Calu3 (cell line): ENCODE data around the gene EPYC. TPM values are rescaled to one million over a fixed set of nuclear protein-coding genes. Genes with fewer than 3 reads are reported as not detected.

ENCODE experiments used
- BruUV-seq: library from RNA; stranded (reverse); fragments of 400-500 nt; replicated peaks from 2 replicates; lab custom pipeline; 2021; lab: Mats Ljungman, UMichigan
- CTCF ChIA-PET: fragments of 300-600 bp; sonication (Branson Sonifier 250); formaldehyde crosslinking; loops from one replicate; lab custom pipeline; 2022; ENCODE audit warnings: antibody characterized with exemption; lab: Charles Lee
- DNase-seq: peaks from one replicate; pipeline ENCODE4 v3.0.0; 2022
- H3K27ac Mint-ChIP-seq: one replicate; pipeline ENCODE4 v1.8.0; 2022; ENCODE audit warnings: mixed read lengths; ENCODE audit not compliant: unreplicated experiment
- H3K27me3 Mint-ChIP-seq: one replicate; pipeline ENCODE4 v1.8.0; 2022; ENCODE audit warnings: mixed read lengths; ENCODE audit not compliant: unreplicated experiment
- H3K36me3 Mint-ChIP-seq: one replicate; pipeline ENCODE4 v1.8.0; 2022; ENCODE audit warnings: mild to moderate bottlenecking, moderate library complexity, mixed read lengths; ENCODE audit not compliant: insufficient read depth, unreplicated experiment
- H3K4me1 Mint-ChIP-seq: one replicate; pipeline ENCODE4 v1.8.0; 2022; ENCODE audit warnings: mild to moderate bottlenecking, low read depth, mixed read lengths; ENCODE audit not compliant: unreplicated experiment
- H3K4me3 Mint-ChIP-seq: one replicate; pipeline ENCODE4 v1.8.0; 2022; ENCODE audit warnings: mild to moderate bottlenecking, low read depth, moderate library complexity, mixed read lengths; ENCODE audit not compliant: unreplicated experiment
- H3K9me3 Mint-ChIP-seq: one replicate; pipeline ENCODE4 v1.8.0; 2022; ENCODE audit warnings: low read depth, mixed read lengths; ENCODE audit not compliant: unreplicated experiment
- CTCF ChIP-seq: fragments of 200-600 bp; IDR thresholded peaks from one replicate; pipeline ENCODE4 v1.8.0; 2022; ENCODE audit warnings: antibody characterized with exemption; ENCODE audit not compliant: unreplicated experiment
- intact Hi-C: fragments of 100-400 bp; cut with micrococcal nuclease; formaldehyde crosslinking; loops from one replicate; pipeline ENCODE4 v1.10.0; 2022; ENCODE audit not compliant: unreplicated experiment
- total RNA-seq: library from RNA; stranded (reverse); gene quantifications from 2 replicates; pipeline ENCODE4 v1.2.3, GENCODE V29; 2022

The EPYC gene
- total RNA-seq, 1 experiment from 2014 or later, result not detected

- H3K4me3 Mint-ChIP-seq, result no peak overlapping the region
- no peaks in the 10 kb centered on the region for H3K27me3 Mint-ChIP-seq
- intact Hi-C loops, result no loop called here
- TF ChIP-seq CTCF, result no peak
- no peak for DNase-seq
- H3K27ac Mint-ChIP-seq, result no peak overlapping the region
- peaks cover 7% of the 10 kb centered on the region for H3K4me1 Mint-ChIP-seq
- H3K36me3 Mint-ChIP-seq, result no peaks in the 10 kb centered on the region
- CTCF ChIA-PET, result interaction anchor here (0.8 to 0.9 kb wide), 2 partner anchors 28 to 1077 kb away, joined by 4 to 7 read pairs; no protein-coding TSS in a partner anchor
- no peaks in the 10 kb centered on the region for H3K9me3 Mint-ChIP-seq
- BruUV-seq, result no TSS peak
Measured at GRCh38 chr12:91023326-91024004, 18.7 kb upstream of the EPYC start.

- no peaks in the 10 kb centered on the region for H3K36me3 Mint-ChIP-seq
- H3K9me3 Mint-ChIP-seq, result no peaks in the 10 kb centered on the region
- CTCF ChIA-PET, result no interaction called here
- H3K27me3 Mint-ChIP-seq, result no peaks in the 10 kb centered on the region
- TF ChIP-seq CTCF, result no peak
- peak overlapping the region; percentile 22 for H3K27ac Mint-ChIP-seq
- no TSS peak for BruUV-seq
- peaks cover 16% of the 10 kb centered on the region for H3K4me1 Mint-ChIP-seq
- no peak overlapping the region for H3K4me3 Mint-ChIP-seq
- no peak for DNase-seq
- intact Hi-C loops, result no loop called here
Measured at GRCh38 chr12:91021076-91021475, 16.3 kb upstream of the EPYC start.

- Mint-ChIP-seq H3K4me3 (no peak overlapping the region), H3K27me3 (no peaks in the 10 kb centered on the region), H3K9me3 (peaks cover 2% of the 10 kb centered on the region), H3K36me3 (no peaks in the 10 kb centered on the region), H3K4me1 (peaks cover 16% of the 10 kb centered on the region), H3K27ac (no peak overlapping the region)
- no peak for DNase-seq
- BruUV-seq, result no TSS peak
- TF ChIP-seq CTCF, result no peak
- intact Hi-C loops, result no loop called here
- CTCF ChIA-PET, result no interaction called here
Measured at GRCh38 chr12:91019455-91019854, 14.7 kb upstream of the EPYC start.

GRCh38 chr12:91017511-91018263, 12.9 kb upstream of the EPYC start:
- Mint-ChIP-seq H3K4me1 (peaks cover 16% of the 10 kb centered on the region), H3K27me3 (no peaks in the 10 kb centered on the region), H3K27ac (no peak overlapping the region), H3K4me3 (no peak overlapping the region), H3K9me3 (peaks cover 2% of the 10 kb centered on the region), H3K36me3 (no peaks in the 10 kb centered on the region)
- BruUV-seq, result no TSS peak
- CTCF ChIA-PET, result interaction anchor here (0.7 kb wide), 1 partner anchor 51 kb away, joined by 3 read pairs; no protein-coding TSS in a partner anchor
- intact Hi-C loops, result no loop called here
- no peak for TF ChIP-seq CTCF
- no peak for DNase-seq
